ENCODE measurements around the gene PCYT2.

Gene PCYT2

GRCh38 chr17:81934098-81934757 lies 23.0 kb upstream of the PCYT2 start:
- TF ChIP-seq ZFX (IDR thresholded peaks at IDR 0.05) (no peak), CTCF (conservative IDR thresholded peaks at IDR 0.05) (no peak)

GRCh38 chr17:81933178-81933699 lies 22.0 kb upstream of the PCYT2 start:
- TF ChIP-seq CTCF (conservative IDR thresholded peaks at IDR 0.05) (no peak), ZFX (IDR thresholded peaks at IDR 0.05) (no peak)
- no peak overlapping the region for H3K27ac ChIP-seq

More at GRCh38 chr17:81934098-81934757, 23.0 kb upstream of the PCYT2 start:
- H3K27ac ChIP-seq: no peak overlapping the region

GRCh38 chr17:81932333-81932983 lies 21.3 kb upstream of the PCYT2 start:
- no peak overlapping the region for H3K27ac ChIP-seq
- no peak for TF ChIP-seq CTCF (conservative IDR thresholded peaks at IDR 0.05)
- no peak for TF ChIP-seq ZFX (IDR thresholded peaks at IDR 0.05)

GRCh38 chr17:81931557-81932332 lies 20.5 kb upstream of the PCYT2 start:
- no peak for TF ChIP-seq CTCF (conservative IDR thresholded peaks at IDR 0.05)
- no peak for TF ChIP-seq ZFX (IDR thresholded peaks at IDR 0.05)
- H3K27ac ChIP-seq: no peak overlapping the region

GRCh38 chr17:81931189-81931556 lies 20.0 kb upstream of the PCYT2 start:
- TF ChIP-seq ZFX (IDR thresholded peaks at IDR 0.05): no peak
- no peak for TF ChIP-seq CTCF (conservative IDR thresholded peaks at IDR 0.05)
- no peak overlapping the region for H3K27ac ChIP-seq

- H3K27ac ChIP-seq: no peak overlapping the region
- TF ChIP-seq ZFX (IDR thresholded peaks at IDR 0.05) (no peak), CTCF (conservative IDR thresholded peaks at IDR 0.05) (no peak)
These were observed 19.2 kb upstream of the PCYT2 start for GRCh38 chr17:81930142-81931125.
